ENCODE data around the gene NCKAP5L.

GRCh38 chr12:49868952-49869815, 41.0 kb upstream of the NCKAP5L start:
- TF ChIP-seq, protein P1, sequence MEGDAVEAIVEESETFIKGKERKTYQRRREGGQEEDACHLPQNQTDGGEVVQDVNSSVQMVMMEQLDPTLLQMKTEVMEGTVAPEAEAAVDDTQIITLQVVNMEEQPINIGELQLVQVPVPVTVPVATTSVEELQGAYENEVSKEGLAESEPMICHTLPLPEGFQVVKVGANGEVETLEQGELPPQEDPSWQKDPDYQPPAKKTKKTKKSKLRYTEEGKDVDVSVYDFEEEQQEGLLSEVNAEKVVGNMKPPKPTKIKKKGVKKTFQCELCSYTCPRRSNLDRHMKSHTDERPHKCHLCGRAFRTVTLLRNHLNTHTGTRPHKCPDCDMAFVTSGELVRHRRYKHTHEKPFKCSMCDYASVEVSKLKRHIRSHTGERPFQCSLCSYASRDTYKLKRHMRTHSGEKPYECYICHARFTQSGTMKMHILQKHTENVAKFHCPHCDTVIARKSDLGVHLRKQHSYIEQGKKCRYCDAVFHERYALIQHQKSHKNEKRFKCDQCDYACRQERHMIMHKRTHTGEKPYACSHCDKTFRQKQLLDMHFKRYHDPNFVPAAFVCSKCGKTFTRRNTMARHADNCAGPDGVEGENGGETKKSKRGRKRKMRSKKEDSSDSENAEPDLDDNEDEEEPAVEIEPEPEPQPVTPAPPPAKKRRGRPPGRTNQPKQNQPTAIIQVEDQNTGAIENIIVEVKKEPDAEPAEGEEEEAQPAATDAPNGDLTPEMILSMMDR (conservative IDR thresholded peaks at IDR 0.05; ENCODE audit: low read length) = no peak
- TF ChIP-seq EZH2phosphoT487 (IDR thresholded peaks at IDR 0.05; ENCODE audit: borderline replicate concordance) = no peak
